ENCODE results near the gene TCF21. TPM values are rescaled to one million over a fixed set of nuclear protein-coding genes. Genes with fewer than 3 reads are reported as not detected.

TCF21 gene
- polyA plus RNA-seq, 1 donor, result 202 TPM

GRCh38 chr6:133887880-133888230 lies 1.1 kb upstream of the TCF21 start:
- DNase-seq, result no peak

DNA sequence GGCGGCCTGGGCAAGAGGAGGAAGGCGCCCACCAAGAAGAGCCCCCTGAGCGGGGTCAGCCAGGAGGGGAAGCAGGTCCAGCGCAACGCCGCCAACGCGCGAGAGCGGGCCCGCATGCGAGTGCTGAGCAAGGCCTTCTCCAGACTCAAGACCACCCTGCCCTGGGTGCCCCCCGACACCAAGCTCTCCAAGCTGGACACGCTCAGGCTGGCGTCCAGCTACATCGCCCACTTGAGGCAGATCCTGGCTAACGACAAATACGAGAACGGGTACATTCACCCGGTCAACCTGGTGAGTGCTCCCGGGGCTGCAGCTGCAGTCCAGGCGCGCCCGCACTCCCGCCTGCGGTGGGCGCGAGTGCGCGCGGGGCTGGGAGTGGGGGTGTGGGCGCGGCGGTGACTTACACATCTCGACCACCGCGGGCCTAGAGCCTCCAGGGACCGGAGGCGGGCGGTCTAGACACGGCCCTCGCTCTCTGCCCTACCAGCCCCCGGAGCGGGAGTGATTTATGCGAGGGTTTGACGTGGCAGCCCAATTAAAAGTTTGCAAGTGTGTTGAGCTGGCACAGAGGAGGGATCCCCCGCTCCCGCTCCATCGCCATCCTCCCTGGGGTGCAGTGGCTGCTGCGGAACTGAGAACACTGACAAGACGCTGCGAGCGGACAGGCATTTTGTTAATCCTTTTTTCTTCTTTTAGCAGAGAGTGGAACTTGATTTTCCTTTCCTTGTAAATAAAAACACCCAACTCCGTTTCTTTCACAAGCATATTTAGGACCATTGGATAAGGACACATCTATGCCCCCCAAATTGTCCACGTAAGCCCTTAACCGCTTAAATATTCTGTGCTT lies 867 bp downstream of the TCF21 start:
- DNase-seq, result peak; percentile 78

- DNase-seq, result no peak
Measured at GRCh38 chr6:133890711-133891148, 1.8 kb downstream of the TCF21 start.

DNA sequence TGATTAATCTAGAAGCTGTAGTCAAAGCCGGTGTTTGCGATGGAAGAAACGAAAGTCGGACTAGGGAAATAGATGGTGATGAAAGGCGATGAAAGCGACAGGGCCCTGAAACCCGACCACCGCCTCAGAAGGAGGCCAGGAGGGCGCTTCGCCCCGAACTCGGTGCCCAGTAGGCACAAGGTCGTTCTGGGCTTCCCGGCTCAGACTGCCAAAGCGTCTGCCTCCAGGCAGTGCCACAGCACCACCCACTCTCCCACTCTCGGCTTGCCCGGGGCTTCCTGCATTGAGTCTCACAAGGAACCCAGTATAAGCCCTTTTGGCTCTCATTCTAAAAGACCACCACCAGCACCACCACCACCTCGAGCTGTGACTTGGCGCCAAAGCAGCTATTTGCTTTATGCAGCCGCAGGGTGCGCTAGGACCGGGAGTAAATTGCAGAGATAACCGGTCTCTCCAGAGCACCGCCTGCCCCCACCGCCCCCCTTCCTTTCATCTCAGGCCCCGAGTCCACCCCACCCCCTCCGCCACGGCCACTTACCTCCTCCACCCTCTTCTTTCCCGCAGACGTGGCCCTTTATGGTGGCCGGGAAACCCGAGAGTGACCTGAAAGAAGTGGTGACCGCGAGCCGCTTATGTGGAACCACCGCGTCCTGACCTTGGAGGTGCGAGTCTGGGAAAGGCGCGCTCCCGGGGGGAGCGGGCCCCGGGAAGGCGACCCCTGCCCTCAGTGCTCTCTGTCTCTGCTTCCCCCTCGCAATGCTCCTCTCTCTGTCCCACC lies 2.4 kb downstream of the TCF21 start:
- DNase-seq, result peak; percentile 55

DNA sequence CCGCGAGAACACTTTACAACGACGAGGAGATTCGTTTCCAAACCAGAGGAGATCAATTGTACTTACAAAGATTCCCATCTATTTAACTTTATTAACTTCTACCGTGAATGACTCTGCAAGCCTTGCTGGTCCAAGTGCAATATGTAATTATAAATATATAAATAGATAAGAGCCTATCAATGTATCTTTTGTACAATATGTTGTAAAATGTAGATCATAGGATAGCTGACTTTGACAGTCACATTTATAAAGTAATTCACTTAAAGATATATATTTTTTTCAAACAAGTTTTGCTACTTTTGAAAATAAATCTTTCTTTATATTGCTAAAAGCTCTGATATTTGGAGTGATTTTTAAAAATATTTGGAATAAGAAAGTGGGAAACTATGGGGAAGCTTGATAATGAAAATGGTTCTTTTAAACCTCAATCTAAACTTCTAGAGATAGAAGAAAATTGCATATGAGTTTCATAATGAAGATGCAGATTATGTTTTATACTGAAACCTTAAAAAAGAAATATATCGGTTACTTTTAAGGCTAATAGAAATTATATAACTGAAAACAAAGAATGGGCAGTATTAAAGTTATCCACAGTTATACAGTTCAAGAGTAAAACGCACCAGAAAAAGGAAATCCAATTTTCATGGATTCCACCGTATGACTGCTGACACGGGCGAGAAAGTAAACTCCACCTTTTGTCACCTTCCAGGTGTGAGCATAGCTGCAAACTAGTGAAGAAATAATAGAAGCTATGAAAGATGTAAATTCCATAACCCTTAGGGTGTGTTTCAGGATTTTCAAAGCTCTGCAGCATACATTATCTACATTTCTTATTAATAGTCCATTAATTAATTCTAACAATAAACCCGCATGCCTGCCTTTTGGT lies 3.3 kb downstream of the TCF21 start:
- DNase-seq, result no peak

GRCh38 chr6:133892813-133893691 lies 4.1 kb downstream of the TCF21 start:
- no peak for DNase-seq

DNA sequence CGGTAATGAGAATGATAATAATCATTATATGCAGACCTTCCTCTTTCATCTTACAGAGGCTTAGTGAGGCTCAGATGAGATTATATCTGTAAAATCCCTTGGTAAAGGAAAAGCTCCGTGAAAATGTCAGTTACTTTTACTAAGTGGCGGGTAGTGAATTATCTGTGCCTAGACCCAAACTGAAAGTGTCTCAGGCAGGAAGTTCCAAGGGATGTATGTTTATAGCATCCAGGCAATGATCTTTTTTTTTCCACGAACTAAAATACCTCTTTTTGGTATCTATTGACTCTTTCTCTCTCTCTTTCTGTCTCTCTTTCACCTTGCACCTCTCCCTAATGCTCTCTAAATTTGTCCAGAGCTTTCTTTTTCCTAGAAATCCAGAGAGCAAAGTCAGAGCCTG lies 5.0 kb downstream of the TCF21 start:
- no peak for DNase-seq

DNA sequence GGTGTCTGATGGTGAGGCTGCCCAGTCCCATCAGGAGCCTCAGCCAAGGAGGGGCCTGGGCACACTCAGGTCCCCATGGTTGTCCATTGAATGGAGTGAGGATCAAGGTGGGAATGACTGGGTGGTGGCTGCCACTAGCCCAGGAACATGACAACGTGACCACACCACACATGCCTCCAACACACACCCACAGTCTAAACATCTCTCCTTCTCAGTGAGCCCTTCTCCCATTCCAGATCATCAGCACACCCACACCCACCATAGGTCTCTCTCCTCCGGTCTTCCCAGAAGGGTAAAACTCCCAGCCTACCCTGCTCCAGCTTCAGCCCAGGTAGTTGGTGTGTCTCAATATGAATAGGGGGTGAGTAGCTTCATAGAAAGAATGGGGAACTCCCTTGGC lies 5.5 kb downstream of the TCF21 start:
- no peak for DNase-seq

GRCh38 chr6:133894795-133895358 lies 6.0 kb downstream of the TCF21 start:
- DNase-seq, result no peak

- DNase-seq, result peak; percentile 50
Measured at GRCh38 chr6:133895573-133896343, 6.8 kb downstream of the TCF21 start.

DNA sequence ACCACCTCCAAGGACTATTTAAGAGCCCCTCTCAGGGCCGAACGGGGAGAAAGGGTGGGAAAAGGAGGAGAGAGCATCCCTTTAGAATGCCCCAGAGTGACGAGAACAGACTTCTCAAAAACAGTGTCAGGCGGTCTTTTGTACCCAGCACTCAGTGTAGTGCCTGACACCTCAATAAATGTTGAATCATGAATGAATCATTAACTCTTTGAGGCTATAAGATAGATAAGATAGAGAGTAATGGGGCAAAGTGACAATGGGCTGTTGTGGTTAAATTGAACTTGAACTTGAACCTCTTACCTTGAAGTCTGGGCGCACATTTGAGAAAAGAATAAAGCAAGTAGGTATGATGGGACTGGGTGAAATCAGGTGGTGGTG lies 7.4 kb downstream of the TCF21 start:
- DNase-seq, result no peak

- DNase-seq, result no peak
Measured at GRCh38 chr6:133898263-133898662, 9.3 kb downstream of the TCF21 start.

DNA sequence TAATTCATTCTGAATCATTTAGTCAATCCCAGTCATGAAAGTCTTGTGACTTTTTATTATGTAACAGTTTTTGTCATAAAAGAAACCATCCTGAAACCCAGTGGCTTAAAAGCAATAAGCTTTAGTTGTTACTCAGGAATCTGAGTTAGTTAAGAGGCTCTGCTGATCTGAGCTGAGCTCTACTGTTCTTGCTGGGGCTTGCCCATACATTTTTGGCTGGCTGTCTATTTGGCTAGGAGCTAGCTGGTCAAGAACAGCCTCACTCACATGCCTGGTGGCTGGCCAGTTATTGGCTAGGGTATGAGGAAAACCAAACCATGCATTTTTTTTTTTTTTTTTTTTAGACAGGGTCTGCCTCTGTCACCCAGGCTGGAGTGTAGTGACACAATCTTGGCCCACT lies 10.6 kb downstream of the TCF21 start:
- DNase-seq, result no peak

- no peak for DNase-seq
Measured at GRCh38 chr6:133903855-133904254, 14.9 kb downstream of the TCF21 start.

- DNase-seq, result no peak
Measured at GRCh38 chr6:133906050-133906449, 17.1 kb downstream of the TCF21 start.

GRCh38 chr6:133916650-133917151 lies 27.8 kb downstream of the TCF21 start:
- peak; percentile 91 for DNase-seq

- DNase-seq, result no peak
Measured at GRCh38 chr6:133917781-133918180, 28.9 kb downstream of the TCF21 start.

GRCh38 chr6:133918208-133918930 lies 29.5 kb downstream of the TCF21 start:
- no peak for DNase-seq

- DNase-seq, result no peak
Measured at GRCh38 chr6:133919362-133919761, 30.4 kb downstream of the TCF21 start.
